Measurements from ENCODE around the gene MIPEP. TPM values are rescaled to one million over a fixed set of nuclear protein-coding genes. Genes with fewer than 3 reads are reported as not detected.

MIPEP gene
- polyA plus RNA-seq, 1 donor (not counting 4 experiments of a cell fraction or from before 2014, with no cell fraction given): 35.0 TPM

GRCh38 chr13:23788459-23788858 is 100.7 kb downstream of the MIPEP start:
- H3K9ac ChIP-seq (ENCODE audit: control insufficient read depth, extremely low read depth, insufficient read depth, low read length): no peak overlapping the region
- H2AFZ ChIP-seq (ENCODE audit: control insufficient read depth, low read length): no peak overlapping the region
- TF ChIP-seq EZH2 (IDR thresholded peaks at IDR 0.05; ENCODE audit: low read length) (no peak), CTCF (optimal IDR thresholded peaks at IDR 0.05 in 1 of 3, IDR thresholded peaks at IDR 0.05 in 1 of 3, conservative IDR thresholded peaks at IDR 0.05 in 1 of 3; ENCODE audit: extremely low read depth in 1 of 3, insufficient read depth in 2 of 3, low read length in 3 of 3) (no peak)
- no peak for DNase-seq (ENCODE audit: low read depth, low spot score)
- no peak for FAIRE-seq
- no peak overlapping the region for H3K4me2 ChIP-seq (ENCODE audit: control insufficient read depth, extremely low read depth, insufficient read depth, low read depth, low read length)
- no peak overlapping the region for H3K27ac ChIP-seq (ENCODE audit: control insufficient read depth, insufficient read depth, low read length)
- H3K79me2 ChIP-seq (ENCODE audit: control insufficient read depth, insufficient read depth, low read length): no peaks in the 10 kb centered on the region
- no peaks in the 10 kb centered on the region for H3K4me1 ChIP-seq (ENCODE audit: control insufficient read depth, extremely low read depth, insufficient read depth, low read length)
- dilution Hi-C loops (cut with MboI; ENCODE audit: extremely low pct_ligation_motif_present, low sequenced_read_pairs): no loop called here
- H3K36me3 ChIP-seq (ENCODE audit: control insufficient read depth in 2 of 2, extremely low read depth in 1 of 2, insufficient read depth in 2 of 2, low read length in 2 of 2): no peaks in the 10 kb centered on the region
- H3K9me1 ChIP-seq (ENCODE audit: control insufficient read depth, extremely low read depth, insufficient read depth, low read length): no peaks in the 10 kb centered on the region
- no peak overlapping the region for H3K4me3 ChIP-seq (ENCODE audit: control insufficient read depth in 2 of 3, extremely low read depth in 1 of 3, insufficient read depth in 2 of 3, low read depth in 1 of 3, low read length in 3 of 3)
- no peaks in the 10 kb centered on the region for H3K27me3 ChIP-seq (ENCODE audit: control insufficient read depth, extremely low read depth, insufficient read depth, low read length)
- no peaks in the 10 kb centered on the region for H4K20me1 ChIP-seq (ENCODE audit: control insufficient read depth, extremely low read depth, insufficient read depth, low read length)
- H3K9me3 ChIP-seq (ENCODE audit: control insufficient read depth, low read depth, low read length): no peaks in the 10 kb centered on the region

- H2AFZ ChIP-seq (ENCODE audit: control insufficient read depth, low read length): no peak overlapping the region
- dilution Hi-C loops (cut with MboI; ENCODE audit: extremely low pct_ligation_motif_present, low sequenced_read_pairs): no loop called here
- no peaks in the 10 kb centered on the region for H4K20me1 ChIP-seq (ENCODE audit: control insufficient read depth, extremely low read depth, insufficient read depth, low read length)
- H3K4me2 ChIP-seq (ENCODE audit: control insufficient read depth, extremely low read depth, insufficient read depth, low read depth, low read length): peak overlapping the region; percentile 16
- H3K36me3 ChIP-seq (ENCODE audit: control insufficient read depth in 2 of 2, extremely low read depth in 1 of 2, insufficient read depth in 2 of 2, low read length in 2 of 2): no peaks in the 10 kb centered on the region
- no peaks in the 10 kb centered on the region for H3K9me1 ChIP-seq (ENCODE audit: control insufficient read depth, extremely low read depth, insufficient read depth, low read length)
- TF ChIP-seq EZH2 (IDR thresholded peaks at IDR 0.05; ENCODE audit: low read length) (no peak), CTCF (optimal IDR thresholded peaks at IDR 0.05 in 1 of 3, IDR thresholded peaks at IDR 0.05 in 1 of 3, conservative IDR thresholded peaks at IDR 0.05 in 1 of 3; ENCODE audit: extremely low read depth in 1 of 3, insufficient read depth in 2 of 3, low read length in 3 of 3) (no peak)
- FAIRE-seq: no peak
- H3K4me3 ChIP-seq (ENCODE audit: control insufficient read depth in 2 of 3, extremely low read depth in 1 of 3, insufficient read depth in 2 of 3, low read depth in 1 of 3, low read length in 3 of 3): no peak overlapping the region
- no peak for DNase-seq (ENCODE audit: low read depth, low spot score)
- H3K9me3 ChIP-seq (ENCODE audit: control insufficient read depth, low read depth, low read length): no peaks in the 10 kb centered on the region
- H3K27me3 ChIP-seq (ENCODE audit: control insufficient read depth, extremely low read depth, insufficient read depth, low read length): no peaks in the 10 kb centered on the region
- H3K4me1 ChIP-seq (ENCODE audit: control insufficient read depth, extremely low read depth, insufficient read depth, low read length): no peaks in the 10 kb centered on the region
- no peaks in the 10 kb centered on the region for H3K79me2 ChIP-seq (ENCODE audit: control insufficient read depth, insufficient read depth, low read length)
- H3K27ac ChIP-seq (ENCODE audit: control insufficient read depth, insufficient read depth, low read length): no peak overlapping the region
- H3K9ac ChIP-seq (ENCODE audit: control insufficient read depth, extremely low read depth, insufficient read depth, low read length): no peak overlapping the region
Observed at GRCh38 chr13:23787464-23787863, 101.7 kb downstream of the MIPEP start.
